ENCODE results near the gene TAMM41.
"Not testable (repeated sequence)": the region's sequence is repeated elsewhere in the genome, so short reads cannot be mapped to it uniquely, and the experiment has no call there.

TAMM41 gene, protein sequence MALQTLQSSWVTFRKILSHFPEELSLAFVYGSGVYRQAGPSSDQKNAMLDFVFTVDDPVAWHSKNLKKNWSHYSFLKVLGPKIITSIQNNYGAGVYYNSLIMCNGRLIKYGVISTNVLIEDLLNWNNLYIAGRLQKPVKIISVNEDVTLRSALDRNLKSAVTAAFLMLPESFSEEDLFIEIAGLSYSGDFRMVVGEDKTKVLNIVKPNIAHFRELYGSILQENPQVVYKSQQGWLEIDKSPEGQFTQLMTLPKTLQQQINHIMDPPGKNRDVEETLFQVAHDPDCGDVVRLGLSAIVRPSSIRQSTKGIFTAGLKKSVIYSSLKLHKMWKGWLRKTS

DNA sequence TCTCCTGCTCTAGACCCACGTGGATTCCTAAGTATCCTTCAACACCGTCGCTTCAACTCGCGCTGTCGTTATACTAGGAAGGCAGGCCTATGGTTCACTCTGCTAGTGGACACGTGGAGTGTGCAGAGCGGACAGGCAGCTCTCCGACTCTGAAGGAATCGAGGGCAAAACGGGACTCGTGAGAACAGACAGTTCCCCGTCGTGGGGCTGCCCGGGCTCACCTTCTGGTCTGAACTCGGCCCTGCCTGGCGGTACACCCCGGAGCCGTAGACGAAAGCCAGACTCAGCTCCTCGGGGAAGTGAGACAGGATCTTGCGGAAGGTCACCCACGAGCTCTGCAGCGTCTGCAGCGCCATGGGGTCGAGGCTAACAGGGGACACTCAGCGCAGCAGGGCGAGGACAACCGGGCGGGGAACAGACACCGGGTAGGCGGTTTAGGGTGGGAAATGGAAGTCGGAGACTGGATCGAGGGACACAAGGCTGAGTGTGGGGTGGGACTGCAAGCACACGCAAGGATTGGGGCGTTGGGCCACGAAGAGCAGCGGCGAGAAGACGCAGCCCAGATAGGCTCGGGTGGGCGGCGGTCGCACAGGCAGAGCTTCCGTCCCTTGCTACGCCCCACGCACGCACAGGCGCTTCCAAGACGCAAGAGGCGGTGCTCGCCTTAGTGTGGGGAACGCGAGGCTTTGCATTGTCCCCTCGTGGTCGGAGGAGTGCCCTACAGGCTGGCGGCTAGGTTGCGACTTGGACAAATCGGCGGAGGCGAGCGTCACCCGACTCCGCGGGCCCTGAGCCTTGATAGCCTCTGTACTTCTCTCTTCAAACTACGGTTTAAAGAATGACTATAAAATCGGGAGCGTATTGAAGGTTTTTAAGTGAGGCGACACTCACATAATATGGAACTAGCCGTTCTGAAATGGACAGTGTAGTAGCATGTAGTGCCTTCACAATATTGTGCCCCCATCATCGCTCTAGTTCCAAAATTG is at the start of gene TAMM41:
TAMM41 (minus strand) TSS at position 605 of the 986 bp plus-strand sequence; CDS start at position 356, 249 bp downstream.
- DNase-seq: peak; percentile 94

DNA sequence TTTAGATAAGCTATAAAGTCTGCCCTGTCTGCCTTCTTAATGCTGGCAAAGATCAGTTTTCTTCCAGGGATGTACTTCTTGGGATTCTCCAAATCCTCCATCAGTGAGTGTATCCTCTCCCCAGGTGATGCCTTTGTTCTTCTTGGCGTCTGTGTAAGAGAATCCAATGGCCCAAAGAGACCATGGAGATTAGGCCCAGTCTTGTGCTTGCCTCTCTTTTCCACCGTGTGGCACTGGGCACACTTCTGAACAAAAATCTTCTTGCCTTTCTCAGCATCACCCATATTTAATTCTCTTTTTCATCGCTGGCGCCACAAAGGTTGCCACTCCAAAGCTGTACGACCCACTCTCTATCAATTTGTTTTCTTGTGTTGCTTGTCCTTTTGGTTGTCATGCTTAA is 32.2 kb upstream of the TAMM41 start:
- no peak for DNase-seq

DNA sequence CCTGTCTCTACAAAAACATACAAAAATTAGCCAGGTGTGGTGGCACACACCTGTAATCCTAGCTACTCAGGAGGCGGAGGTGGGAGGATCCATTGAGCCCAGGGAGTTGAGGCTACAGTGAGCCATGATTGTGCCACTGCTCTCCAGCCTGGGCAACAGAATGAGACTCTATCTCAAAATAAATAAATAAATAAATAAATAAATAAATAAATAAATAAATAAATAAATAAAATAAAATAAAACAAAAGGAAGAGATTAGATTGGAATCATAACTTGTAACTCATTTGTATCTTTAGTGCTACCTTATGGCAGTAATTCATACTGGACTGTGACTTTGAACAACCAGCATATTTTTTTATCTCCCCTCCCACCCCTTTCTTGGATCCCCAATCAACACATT is 28.0 kb upstream of the TAMM41 start:
- DNase-seq: not testable (repeated sequence)

DNA sequence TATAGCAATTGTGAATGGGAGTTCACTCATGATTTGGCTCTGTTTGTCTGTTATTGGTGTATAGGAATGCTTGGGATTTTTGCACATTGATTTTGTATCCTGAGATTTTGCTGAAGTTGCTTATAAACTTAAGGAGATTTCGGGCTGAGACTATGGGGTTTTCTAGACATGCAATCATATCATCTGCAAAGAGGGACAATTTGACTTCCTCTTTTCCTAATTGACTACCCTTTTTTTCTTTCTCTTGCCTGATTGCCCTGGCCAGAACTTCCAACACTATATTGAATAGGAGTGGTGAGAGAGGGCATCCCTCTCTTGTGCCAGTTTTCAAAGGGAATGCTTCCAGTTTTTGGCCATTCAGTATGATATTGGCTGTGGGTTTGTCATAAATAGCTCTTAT is 17.1 kb upstream of the TAMM41 start:
- DNase-seq: not testable (repeated sequence)

DNA sequence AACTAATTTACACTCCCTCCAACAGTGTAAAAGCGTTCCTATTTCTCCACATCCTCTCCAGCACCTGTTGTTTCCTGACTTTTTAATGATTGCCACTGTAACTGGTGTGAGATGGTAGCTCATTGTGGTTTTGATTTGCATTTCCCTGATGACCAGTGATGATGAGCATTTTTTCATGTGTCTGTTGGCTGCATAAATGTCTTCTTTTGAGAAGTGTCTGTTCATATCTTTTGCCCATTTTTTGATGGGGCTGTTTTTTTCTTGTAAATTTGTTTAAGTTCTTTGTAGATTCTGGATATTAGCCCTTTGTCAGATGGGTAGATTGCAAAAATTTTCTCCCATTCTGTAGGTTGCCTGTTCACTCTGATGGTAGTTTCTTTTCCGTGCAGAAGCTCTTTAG is 15.9 kb upstream of the TAMM41 start:
- DNase-seq: not testable (repeated sequence)

DNA sequence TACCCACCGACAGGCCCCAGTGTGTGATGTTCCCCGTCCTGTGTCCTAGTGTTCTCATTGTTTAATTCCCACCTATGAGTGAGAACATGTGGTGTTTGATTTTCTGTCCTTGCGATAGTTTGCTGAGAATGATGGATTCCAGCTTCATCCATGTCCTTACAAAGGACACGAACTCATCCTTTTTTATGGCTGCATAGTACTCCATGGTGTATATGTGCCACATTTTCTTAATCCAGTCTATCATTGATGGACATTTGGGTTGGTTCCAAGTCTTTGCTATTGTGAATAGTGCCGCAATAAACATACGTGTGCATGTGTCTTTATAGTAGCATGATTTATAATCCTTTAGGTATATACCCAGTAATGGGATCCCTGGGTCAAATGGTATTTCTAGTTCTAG is 15.5 kb upstream of the TAMM41 start:
- not testable (repeated sequence) for DNase-seq

DNA sequence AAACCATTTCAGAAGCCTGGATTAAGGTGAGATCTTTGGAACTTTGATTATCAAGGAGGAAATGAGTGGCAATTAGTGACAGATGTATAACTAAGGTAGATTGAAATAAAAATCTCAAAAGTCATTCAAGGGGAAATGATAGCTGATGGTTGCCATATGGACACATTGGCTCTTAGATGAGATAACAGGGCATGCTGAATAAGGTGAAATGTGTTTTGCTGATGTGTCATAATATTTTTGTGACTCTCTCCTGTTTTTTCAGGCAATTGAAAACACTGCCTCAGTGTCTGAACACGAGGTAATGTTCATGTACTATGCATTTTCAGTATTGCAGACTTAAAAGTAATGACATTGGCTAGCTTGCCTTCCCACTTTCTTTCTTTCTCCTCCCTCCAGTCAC is 13.5 kb upstream of the TAMM41 start:
- not testable (repeated sequence) for DNase-seq

DNA sequence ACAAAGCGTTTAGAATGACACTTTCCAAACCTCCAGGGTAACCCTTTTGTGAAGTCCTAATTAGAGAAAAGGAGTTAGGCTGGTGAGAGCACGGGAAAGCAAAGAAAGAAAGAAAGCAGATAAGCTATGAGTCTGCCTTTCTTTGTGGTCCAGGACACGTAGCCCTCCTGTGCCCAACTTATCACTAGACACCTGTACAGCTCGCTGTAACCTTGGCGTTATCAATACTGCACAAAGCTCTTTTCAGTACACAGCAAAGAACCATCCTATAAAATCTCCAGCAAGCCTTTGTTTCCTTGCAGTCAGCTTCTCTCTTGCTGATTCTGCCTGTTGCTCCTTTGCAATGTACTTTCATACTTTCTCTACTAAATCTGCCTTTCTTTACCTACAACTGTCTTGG is 6.8 kb upstream of the TAMM41 start:
- no peak for DNase-seq

DNA sequence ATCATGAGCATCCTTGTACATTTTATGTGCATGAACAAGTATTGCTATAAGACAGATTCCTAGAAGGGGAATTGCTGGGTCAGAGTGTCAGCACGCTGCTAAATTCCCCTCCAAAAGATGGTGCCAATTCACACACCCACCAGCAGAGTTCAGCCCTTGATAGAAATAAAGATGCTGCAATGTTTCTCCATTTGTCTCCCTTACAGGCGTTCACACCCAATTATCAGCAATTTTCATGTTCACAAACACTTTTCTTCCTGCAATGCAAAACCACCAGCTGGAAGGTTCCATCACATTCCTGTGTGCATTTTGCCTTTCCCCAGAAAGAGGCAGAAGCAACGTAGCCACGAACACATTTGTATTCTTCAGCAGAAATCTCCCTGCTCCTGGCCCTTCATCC is 3.3 kb upstream of the TAMM41 start:
- no peak for DNase-seq

DNA sequence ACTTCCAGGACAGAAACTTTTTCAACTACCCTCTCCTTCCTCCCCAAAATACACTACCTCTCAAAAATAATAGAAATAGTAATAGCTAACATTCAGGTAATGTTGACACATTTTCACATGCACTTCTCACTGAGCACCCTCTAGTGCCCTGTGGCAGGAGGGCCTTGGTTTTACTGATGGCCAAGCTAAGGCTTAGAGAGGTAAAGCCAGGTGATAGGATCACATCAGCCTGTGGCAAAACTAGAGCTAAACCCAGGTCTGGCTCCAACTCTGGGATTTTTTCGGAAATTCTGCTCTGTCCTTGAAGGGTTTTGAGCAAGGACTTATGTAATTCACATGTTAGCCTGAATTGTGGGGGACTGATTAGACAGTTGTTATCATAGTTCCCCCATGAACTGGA is 922 bp upstream of the TAMM41 start:
- peak; percentile 16 for DNase-seq

DNA sequence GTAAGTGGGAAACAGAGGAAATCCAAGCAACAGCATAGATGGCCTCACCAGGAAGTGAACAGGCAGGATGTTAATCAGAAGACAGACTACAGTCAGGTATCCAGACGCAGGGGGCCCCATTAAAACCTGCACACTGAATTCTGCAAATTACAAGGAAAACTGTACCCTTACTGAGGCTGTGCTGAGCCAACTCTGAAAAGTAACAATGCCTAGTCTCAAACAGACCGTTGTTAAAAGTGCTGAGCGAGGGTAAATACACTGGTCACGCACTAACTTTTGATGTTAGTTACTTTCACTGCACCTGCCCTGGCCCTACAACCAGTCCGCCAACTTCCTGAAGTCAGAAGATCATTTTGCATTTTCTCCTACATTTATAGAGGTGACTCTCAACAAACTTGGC is 1.0 kb downstream of the TAMM41 start:
- DNase-seq: peak; percentile 30

DNA sequence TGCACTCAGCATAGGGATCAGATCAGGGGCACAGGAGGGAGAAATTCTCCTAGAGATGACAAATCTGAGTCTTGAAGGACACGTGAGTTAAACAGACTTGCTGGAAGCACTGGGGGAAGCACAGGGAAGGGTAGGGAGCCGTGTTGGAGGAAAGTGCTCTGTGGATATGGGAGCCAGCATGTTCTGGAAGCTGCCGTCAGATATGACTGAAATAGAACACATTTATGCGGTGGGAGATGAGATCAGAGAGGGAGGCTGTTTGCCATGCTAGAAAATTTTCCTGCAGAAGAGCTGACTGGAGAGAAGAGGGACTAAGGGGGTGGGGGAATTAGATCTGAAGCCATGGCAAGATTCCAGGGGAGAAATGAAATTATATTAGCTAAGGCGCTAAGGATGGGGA is 1.8 kb downstream of the TAMM41 start:
- no peak for DNase-seq

DNA sequence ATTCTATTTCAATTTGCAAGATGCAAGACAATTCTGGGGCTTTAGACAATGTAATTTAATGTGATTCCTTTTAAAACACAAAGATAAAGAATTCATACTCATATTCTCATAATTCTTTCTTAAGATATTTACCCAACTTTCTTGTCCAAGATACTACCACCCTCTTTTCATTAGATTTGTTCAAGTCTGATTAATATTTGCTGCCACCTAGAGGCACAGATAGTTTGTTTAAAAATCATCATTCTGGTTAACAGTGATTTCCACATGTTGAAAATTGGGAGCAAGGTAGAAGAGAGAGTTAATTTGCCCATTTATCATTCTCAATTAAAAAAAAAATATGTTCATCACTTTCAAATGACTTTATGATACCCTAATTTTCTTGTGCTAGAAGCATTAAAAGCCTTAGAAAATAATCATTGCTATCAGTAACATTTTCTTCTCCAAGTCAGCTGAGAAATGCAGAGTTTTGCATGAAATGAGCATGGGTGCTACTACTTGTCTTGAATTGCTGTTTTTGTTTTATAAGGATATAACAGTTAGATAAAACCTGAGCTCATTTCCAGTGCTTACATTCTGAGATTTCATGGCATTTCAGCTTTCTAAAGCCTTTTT is 11.6 kb downstream of the TAMM41 start:
- DNase-seq: peak; percentile 15

DNA sequence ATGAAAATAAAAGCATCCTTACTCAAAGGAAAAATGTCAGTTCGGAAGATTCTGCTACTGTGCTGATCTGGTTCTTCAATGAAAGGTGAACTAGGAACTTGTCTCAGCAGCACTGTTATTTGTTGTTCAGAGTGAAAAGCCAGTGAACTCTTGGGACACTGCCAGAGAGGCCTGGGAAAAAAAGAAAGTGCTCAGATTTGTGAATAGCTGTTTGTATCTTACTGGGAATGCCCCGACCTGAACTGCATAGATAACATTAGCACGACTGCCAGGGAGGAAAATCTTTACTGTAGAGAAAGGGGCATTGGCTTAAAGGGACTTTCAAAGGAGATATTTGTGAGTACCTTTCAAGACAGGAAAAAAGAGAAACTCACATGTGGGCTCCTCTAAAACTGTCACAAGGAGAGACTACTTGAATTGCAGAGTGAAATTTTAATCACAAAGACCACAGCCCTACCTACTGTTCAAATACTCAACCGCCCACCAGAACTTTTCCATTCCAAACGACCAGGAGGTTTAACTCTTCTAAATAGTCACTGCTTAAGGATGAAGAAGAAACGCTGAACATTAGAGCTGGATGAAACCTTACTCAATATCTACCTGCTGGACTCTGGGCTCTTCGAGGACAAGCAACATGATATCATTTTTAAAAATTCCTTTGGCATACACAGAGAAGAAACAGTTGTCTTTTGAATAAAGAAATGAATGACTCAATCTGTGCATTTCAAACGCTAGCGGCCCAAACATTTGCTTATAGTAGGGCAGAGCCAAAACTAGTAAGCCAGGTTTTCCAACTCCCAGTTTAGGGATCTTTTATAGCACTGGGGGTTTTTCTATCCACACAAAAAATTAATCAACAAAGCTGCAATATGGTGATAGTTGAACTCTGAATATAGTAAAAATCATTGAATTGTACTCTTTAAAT is 13.4 kb downstream of the TAMM41 start:
- no peak for DNase-seq

DNA sequence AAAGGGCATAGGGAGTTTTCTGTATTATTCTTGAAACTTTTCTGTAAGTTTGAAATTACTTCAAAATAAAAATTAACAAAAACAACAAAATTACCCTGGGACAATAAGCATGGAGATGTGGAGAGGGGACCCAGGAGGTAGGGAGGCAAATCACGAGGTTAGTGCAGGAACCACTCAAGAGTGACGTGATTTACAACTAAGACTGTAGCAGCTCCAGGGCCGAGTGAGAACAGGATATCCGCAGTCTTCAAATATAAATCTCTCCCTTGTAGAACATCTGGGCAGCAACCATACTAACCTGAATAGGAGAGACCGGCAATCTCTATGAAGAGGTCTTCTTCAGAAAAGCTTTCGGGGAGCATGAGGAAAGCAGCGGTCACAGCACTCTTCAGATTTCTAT is 17.3 kb downstream of the TAMM41 start:
- DNase-seq: no peak

DNA sequence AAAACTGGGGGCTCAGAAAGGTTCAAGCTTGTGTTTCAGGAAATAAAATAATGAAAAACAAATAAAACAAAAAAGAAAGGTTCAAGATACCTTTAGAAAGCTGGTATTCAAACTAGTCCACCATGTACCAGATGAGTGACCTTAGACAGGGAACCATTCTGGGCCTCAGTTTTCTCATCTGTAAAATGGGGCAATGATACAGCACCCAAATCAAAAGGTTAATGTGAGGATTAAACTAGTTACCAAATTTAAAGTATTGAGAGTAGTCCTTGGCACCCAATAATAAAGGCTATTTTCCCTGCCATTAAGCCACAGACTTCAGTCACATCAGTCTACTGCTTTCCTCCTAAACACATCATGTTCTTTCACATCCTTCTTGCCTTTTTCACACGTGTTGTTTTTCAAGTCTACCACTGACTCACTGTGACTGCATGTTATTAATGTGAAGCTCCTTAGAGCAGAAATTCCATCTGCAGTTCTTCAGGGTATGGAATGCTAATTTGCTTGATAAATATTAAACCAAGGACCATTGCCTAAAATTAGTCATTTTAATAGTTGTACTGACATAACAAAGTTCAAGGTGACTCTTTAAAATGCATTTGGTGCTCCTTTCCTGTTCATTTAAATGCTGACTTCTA is 19.9 kb downstream of the TAMM41 start:
- DNase-seq: no peak

DNA sequence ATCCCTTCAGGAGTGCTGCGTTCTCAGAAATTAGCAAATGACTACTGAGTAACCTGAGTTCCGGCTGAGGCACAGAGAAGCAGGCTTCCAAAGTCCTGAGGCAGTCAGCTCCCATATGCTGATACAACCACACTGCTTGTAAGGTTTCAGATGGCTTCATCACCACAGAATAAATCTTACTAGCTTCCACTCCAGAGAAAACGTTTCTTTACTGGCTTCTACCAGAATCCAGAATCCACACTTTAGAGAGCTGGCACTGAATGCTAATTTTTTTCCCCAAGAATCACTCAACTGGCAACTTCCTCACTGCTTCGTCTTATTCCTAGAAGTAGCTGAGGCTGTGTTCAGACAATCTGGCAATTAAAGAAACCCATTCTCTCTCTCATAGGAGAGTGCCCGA is 21.4 kb downstream of the TAMM41 start:
- DNase-seq: no peak

DNA sequence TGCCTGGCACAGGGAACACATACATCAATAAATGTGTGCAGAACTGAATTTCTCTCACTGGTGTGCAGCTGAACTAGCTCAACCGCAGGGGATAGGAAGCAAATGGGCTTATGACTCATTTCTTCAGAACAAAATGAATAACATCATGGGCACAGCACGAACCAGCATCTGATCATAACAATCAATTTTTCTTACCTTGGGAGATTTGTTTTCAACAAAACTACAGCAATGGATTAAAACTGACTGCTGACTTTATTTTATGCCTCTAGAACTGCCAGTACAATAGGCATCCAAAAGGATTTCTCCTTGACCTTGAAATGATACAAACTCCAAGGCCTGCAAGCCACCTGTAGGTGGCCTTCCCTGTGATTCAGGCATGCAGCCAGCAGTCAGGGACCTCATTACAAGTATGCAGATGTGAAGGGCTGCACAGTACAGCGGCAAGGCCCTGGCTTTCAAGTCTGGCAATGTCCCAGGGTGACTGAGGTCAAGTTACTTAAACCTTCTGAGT is 26.1 kb downstream of the TAMM41 start:
- DNase-seq: peak; percentile 80

DNA sequence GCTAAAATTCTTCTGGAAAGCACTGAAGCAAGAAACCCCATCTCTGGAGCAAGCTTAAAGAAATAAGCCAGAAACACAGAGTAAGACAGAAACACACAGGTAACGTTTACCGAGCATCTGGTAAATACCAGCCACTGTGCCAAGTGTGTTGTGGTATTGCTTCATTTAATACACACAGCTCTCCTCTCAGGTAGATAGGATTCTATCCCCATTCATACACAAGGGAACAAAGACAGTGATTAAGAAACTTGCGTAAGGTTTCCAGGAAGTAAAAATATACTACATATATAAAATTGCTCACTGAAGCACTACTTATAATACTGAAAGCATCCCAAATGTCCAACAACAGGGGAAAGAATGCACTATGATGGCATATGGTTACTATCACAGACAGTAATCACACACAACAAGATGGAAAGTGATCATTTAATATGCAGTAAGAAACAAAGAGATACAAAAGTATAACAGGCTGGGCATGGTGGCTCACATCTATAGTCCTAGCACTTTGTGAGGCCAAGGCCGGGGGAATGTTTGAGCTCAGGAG is 27.5 kb downstream of the TAMM41 start:
- DNase-seq: no peak

DNA sequence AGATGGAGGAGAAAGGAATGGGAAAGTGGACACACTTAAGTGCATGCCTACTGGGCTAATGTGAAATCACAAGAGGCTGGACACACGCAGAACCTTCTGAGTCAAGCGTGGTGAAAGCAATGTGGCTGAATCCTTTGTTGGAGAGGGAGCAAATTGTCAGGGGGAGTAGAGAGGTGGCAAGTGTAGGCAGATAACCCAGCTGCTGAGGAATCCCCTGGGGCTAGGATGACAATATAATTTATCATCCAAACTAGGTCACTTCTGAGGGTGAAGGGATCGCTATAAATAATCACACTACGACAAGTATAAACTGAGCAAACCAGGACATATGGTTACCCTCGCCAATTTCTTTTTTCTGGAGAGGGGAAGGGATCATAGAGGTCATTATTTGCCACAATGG is 28.7 kb downstream of the TAMM41 start:
- DNase-seq: no peak

DNA sequence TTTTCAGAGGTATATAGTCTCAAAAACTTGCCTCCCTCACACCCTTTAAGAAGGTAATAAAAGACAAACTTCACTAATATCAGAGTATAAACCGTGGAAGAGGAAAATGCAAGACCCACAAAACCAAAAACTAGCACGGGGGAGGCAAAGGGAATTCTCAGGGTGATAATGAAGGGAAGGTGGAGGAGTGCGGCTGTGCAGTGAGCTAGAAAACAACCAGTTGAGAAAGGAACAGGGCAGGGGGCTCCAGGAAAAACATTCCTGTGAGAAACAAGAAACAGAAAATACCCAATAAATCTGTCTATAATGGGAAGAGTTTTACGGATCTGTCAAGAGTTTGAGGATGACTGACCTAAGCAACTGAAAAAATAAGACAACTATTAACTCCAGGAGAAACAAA is 31.6 kb downstream of the TAMM41 start:
- no peak for DNase-seq

Data from activated CD4-positive, alpha-beta T cell treated with anti-CD3 and anti-CD28 coated beads, Interleukin-2, amount 50 U/mL, for 16 hours (primary cell).